Mesenchymal stem cell (in vitro differentiated cells and primary cell): Measurements from ENCODE around the gene NCAPG.
"Not testable (repeated sequence)": the region's sequence is repeated elsewhere in the genome, so short reads cannot be mapped to it uniquely, and the experiment has no call there.

ENCODE experiments used
- DNase-seq: peaks from one replicate; pipeline ENCODE4 v3.0.0-alpha.2; 2013
- H2AFZ ChIP-seq: one replicate; pipeline ENCODE4 v1.6.1; 2013; ENCODE audit warnings: low read depth, mild to moderate bottlenecking, control low read depth, inconsistent platforms, low read length, moderate library complexity
- H2AK5ac ChIP-seq: 2 replicates; pipeline ENCODE4 v1.6.1; 2013; ENCODE audit warnings: low read length, moderate library complexity, mild to moderate bottlenecking, inconsistent platforms; ENCODE audit not compliant: severe bottlenecking
- H2BK120ac ChIP-seq: one replicate; pipeline ENCODE4 v1.6.1; 2013; ENCODE audit warnings: low read depth, mild to moderate bottlenecking, inconsistent platforms, low read length, moderate library complexity
- H2BK12ac ChIP-seq, 2 experiments: one replicate each; pipeline ENCODE4 v1.6.1; 2013; ENCODE audit warnings: inconsistent platforms in 2 of 2, low read length in 2 of 2, mild to moderate bottlenecking in 2 of 2, moderate library complexity in 2 of 2, control low read depth in 1 of 2
- H2BK15ac ChIP-seq: one replicate; pipeline ENCODE4 v1.6.1; 2013; ENCODE audit warnings: mild to moderate bottlenecking, low read depth, inconsistent platforms; ENCODE audit not compliant: poor library complexity, severe bottlenecking
- H2BK5ac ChIP-seq: 2 replicates; pipeline ENCODE4 v1.6.1; 2013; ENCODE audit warnings: low read depth, mild to moderate bottlenecking, low read length, control low read depth, inconsistent platforms; ENCODE audit not compliant: poor library complexity, severe bottlenecking
- H3K14ac ChIP-seq, 2 experiments: one replicate each; pipeline ENCODE4 v1.6.1; 2013; ENCODE audit warnings: inconsistent platforms in 2 of 2, low read length in 2 of 2, control low read depth in 1 of 2, mild to moderate bottlenecking in 1 of 2, moderate library complexity in 1 of 2
- H3K18ac ChIP-seq, 2 experiments: one replicate each; pipeline ENCODE4 v1.6.1; 2013; ENCODE audit warnings: inconsistent platforms in 2 of 2, low read length in 2 of 2, control low read depth in 1 of 2, low read depth in 1 of 2, mild to moderate bottlenecking in 1 of 2
- H3K23ac ChIP-seq, 2 experiments: one replicate each; pipeline ENCODE4 v1.6.1; 2013; ENCODE audit warnings: inconsistent platforms in 2 of 2, low read length in 2 of 2, mild to moderate bottlenecking in 2 of 2, moderate library complexity in 2 of 2, control low read depth in 1 of 2
- H3K27ac ChIP-seq: 2 replicates; pipeline ENCODE4 v1.5.1; 2013; ENCODE audit warnings: mild to moderate bottlenecking, moderate library complexity, low read length, control low read depth, inconsistent platforms; ENCODE audit not compliant: poor library complexity, severe bottlenecking
- H3K27me3 ChIP-seq, 2 experiments: 2 replicates each; pipeline versions ENCODE4 v1.6.1 to v1.7.0; 2013; ENCODE audit warnings: low read length in 2 of 2, mild to moderate bottlenecking in 2 of 2, moderate library complexity in 2 of 2, control low read depth in 1 of 2, inconsistent platforms in 1 of 2; ENCODE audit not compliant: control insufficient read depth in 1 of 2, insufficient read depth in 1 of 2
- H3K36me3 ChIP-seq, 2 experiments: 2 replicates each; pipeline versions ENCODE4 v1.6.1 to v1.7.0; 2013; ENCODE audit warnings: low read length in 2 of 2, control low read depth in 1 of 2, inconsistent platforms in 1 of 2, low read depth in 1 of 2, mild to moderate bottlenecking in 1 of 2; ENCODE audit not compliant: insufficient read depth in 2 of 2, control insufficient read depth in 1 of 2
- H3K4ac ChIP-seq, 2 experiments: one replicate each; pipeline ENCODE4 v1.6.1; 2013; ENCODE audit warnings: inconsistent platforms in 2 of 2, low read length in 2 of 2, mild to moderate bottlenecking in 2 of 2, moderate library complexity in 2 of 2, control low read depth in 1 of 2, low read depth in 1 of 2
- H3K4me1 ChIP-seq: 2 replicates; pipeline ENCODE4 v1.6.1; 2013; ENCODE audit warnings: low read depth, low read length, control low read depth; ENCODE audit not compliant: control insufficient read depth, insufficient read depth
- H3K4me2 ChIP-seq: 2 replicates; pipeline ENCODE4 v1.6.1; 2013; ENCODE audit warnings: low read length, mild to moderate bottlenecking, inconsistent platforms; ENCODE audit not compliant: poor library complexity, severe bottlenecking
- H3K4me3 ChIP-seq, 2 experiments: 2 replicates each; pipeline versions ENCODE4 v1.5.1 to v1.7.0; 2013; ENCODE audit warnings: low read length in 2 of 2, mild to moderate bottlenecking in 2 of 2, control low read depth in 1 of 2, low read depth in 1 of 2; ENCODE audit not compliant: insufficient read depth in 1 of 2
- H3K79me1 ChIP-seq: replicated peaks from 2 replicates; pipeline ENCODE4 v1.6.1; 2013; ENCODE audit warnings: mild to moderate bottlenecking, control low read depth, low read length, inconsistent platforms; ENCODE audit not compliant: poor library complexity, severe bottlenecking
- H3K9ac ChIP-seq: 2 replicates; pipeline ENCODE4 v1.7.0; 2013; ENCODE audit warnings: mild to moderate bottlenecking, low read length, moderate library complexity
- H3K9me3 ChIP-seq: 2 replicates; pipeline ENCODE4 v1.7.0; 2013; ENCODE audit warnings: mild to moderate bottlenecking, low read length; ENCODE audit not compliant: control insufficient read depth
- H4K8ac ChIP-seq: one replicate; pipeline ENCODE4 v1.6.1; 2013; ENCODE audit warnings: inconsistent platforms, mild to moderate bottlenecking, low read length, moderate library complexity
- H4K91ac ChIP-seq: one replicate; pipeline ENCODE4 v1.6.1; 2013; ENCODE audit warnings: mild to moderate bottlenecking, low read length, inconsistent platforms
- WGBS: methylation state at CpG from one replicate; pipeline ENCODE4 v1.1.7; 2013; ENCODE audit warnings: mixed read lengths; 5-methylcytosine and 5-hydroxymethylcytosine counted together

NCAPG gene

GRCh38 chr4:17861906-17862305 lies 51.1 kb downstream of the NCAPG start:
- not testable (repeated sequence) for H2BK120ac ChIP-seq, H3K4me3 ChIP-seq, H4K91ac ChIP-seq

GRCh38 chr4:17865866-17866363 lies 55.1 kb downstream of the NCAPG start:
- no peaks in the 10 kb centered on the region for H3K4me1 ChIP-seq
- H4K91ac ChIP-seq = no peak overlapping the region
- H3K36me3 ChIP-seq = no peaks in the 10 kb centered on the region
- no peak overlapping the region for H3K18ac ChIP-seq
- H2BK120ac ChIP-seq = no peak overlapping the region
- no peak overlapping the region for H3K9ac ChIP-seq
- H3K14ac ChIP-seq = no peak overlapping the region
- no peak overlapping the region for H3K4me2 ChIP-seq
- no peak overlapping the region for H2BK5ac ChIP-seq
- peaks cover 24% of the 10 kb centered on the region for H3K9me3 ChIP-seq
- no peak overlapping the region for H4K8ac ChIP-seq
- WGBS = 95% methylated on average over 1 of the region's 1 CpG
- H3K79me1 ChIP-seq = peaks cover 4% of the 10 kb centered on the region
- no peak for DNase-seq
- H3K23ac ChIP-seq = no peak overlapping the region
- H3K4me3 ChIP-seq = no peak overlapping the region
- H3K27ac ChIP-seq = no peak overlapping the region
- H3K4ac ChIP-seq = no peak overlapping the region
- H2BK15ac ChIP-seq = no peak overlapping the region
- H2AK5ac ChIP-seq = no peak overlapping the region
- no peak overlapping the region for H2BK12ac ChIP-seq
- no peak overlapping the region for H2AFZ ChIP-seq
- H3K27me3 ChIP-seq = no peaks in the 10 kb centered on the region

More at GRCh38 chr4:17861906-17862305, 51.1 kb downstream of the NCAPG start:
- not testable (repeated sequence) for H3K36me3 ChIP-seq, H3K27me3 ChIP-seq, H4K8ac ChIP-seq, H3K4ac ChIP-seq, H3K9ac ChIP-seq, H3K4me2 ChIP-seq, DNase-seq, H3K23ac ChIP-seq, H2BK12ac ChIP-seq, H3K18ac ChIP-seq, H3K14ac ChIP-seq, H3K27ac ChIP-seq, H3K79me1 ChIP-seq, H2AK5ac ChIP-seq, H3K4me1 ChIP-seq, H2BK5ac ChIP-seq, H2AFZ ChIP-seq, H2BK15ac ChIP-seq
- H3K9me3 ChIP-seq = peaks cover 24% of the 10 kb centered on the region

DNA sequence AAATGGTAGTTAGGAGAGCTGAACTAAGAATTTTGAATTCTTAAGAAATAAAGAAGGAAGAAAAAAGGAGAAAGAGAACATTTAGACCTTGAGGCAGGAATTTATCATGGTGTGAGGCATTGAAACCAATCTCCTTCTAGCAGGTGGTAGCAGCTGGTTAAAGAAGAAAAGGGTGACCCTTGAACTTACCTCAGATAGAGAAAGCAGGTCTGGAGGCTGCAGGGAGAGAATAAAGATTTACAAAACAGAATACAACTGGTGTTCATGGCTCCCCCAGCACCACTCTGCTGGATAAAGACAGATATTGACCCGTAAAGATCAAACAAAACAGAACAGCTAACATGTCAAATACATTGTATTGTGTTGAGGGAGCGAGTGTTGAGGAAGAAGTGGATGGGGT lies 56.0 kb downstream of the NCAPG start:
- no peak overlapping the region for H2BK12ac ChIP-seq
- no peaks in the 10 kb centered on the region for H3K36me3 ChIP-seq
- H4K91ac ChIP-seq = no peak overlapping the region
- no peak overlapping the region for H3K14ac ChIP-seq
- no peak overlapping the region for H3K27ac ChIP-seq
- no peak overlapping the region for H2AFZ ChIP-seq
- H3K4me3 ChIP-seq = no peak overlapping the region
- no peak overlapping the region for H2BK120ac ChIP-seq
- H3K9ac ChIP-seq = no peak overlapping the region
- H3K4ac ChIP-seq = no peak overlapping the region
- no peaks in the 10 kb centered on the region for H3K4me1 ChIP-seq
- WGBS = no CpG with 5 or more reads among the region's 2 CpGs
- no peak overlapping the region for H3K4me2 ChIP-seq
- H3K18ac ChIP-seq = no peak overlapping the region
- H2BK5ac ChIP-seq = no peak overlapping the region
- no peak overlapping the region for H2BK15ac ChIP-seq
- H3K27me3 ChIP-seq = no peaks in the 10 kb centered on the region
- H3K79me1 ChIP-seq = peaks cover 2% of the 10 kb centered on the region
- no peak overlapping the region for H2AK5ac ChIP-seq
- no peak for DNase-seq
- H3K23ac ChIP-seq = no peak overlapping the region
- H4K8ac ChIP-seq = no peak overlapping the region
- H3K9me3 ChIP-seq = peaks cover 18% of the 10 kb centered on the region

GRCh38 chr4:17867276-17867675 lies 56.5 kb downstream of the NCAPG start:
- Histone ChIP-seq H3K36me3 (no peaks in the 10 kb centered on the region), H2AK5ac (no peak overlapping the region), H2BK12ac (no peak overlapping the region), H3K9me3 (peaks cover 13% of the 10 kb centered on the region), H3K27me3 (no peaks in the 10 kb centered on the region), H3K27ac (no peak overlapping the region), H2BK120ac (no peak overlapping the region), H3K23ac (no peak overlapping the region), H3K4me3 (no peak overlapping the region), H3K4me2 (no peak overlapping the region), H2BK5ac (no peak overlapping the region), H2AFZ (no peak overlapping the region), H3K9ac (no peak overlapping the region), H2BK15ac (no peak overlapping the region), H3K4ac (no peak overlapping the region), H3K4me1 (no peaks in the 10 kb centered on the region), H3K79me1 (peaks cover 2% of the 10 kb centered on the region), H3K14ac (no peak overlapping the region), H4K8ac (no peak overlapping the region), H3K18ac (no peak overlapping the region), H4K91ac (no peak overlapping the region)
- 100% methylated on average over 2 of the region's 3 CpGs for WGBS
- DNase-seq = no peak
